Testis (tissue), 5 donors: ENCODE measurements around the gene GNMT. TPM values are rescaled to one million over a fixed set of nuclear protein-coding genes. Genes with fewer than 3 reads are reported as not detected.
A peak's percentile ranks its signal among the peaks of the same experiment; 100 is the strongest.

ENCODE experiments used
- DNase-seq: peaks from one replicate; pipeline ENCODE4 v3.0.0-alpha.2; 2019
- H3K27ac ChIP-seq, 2 donors: fragments of 200-600 bp; sonication (generic); one replicate each; pipeline ENCODE4 v1.5.1; 2019
- H3K27me3 ChIP-seq: fragments of 200-600 bp; sonication (generic); one replicate; pipeline ENCODE4 v1.5.1; 2019
- H3K36me3 ChIP-seq: fragments of 200-600 bp; sonication (generic); one replicate; pipeline ENCODE4 v1.5.1; 2017; ENCODE audit warnings: low read depth; ENCODE audit errors: missing control alignments
- H3K4me1 ChIP-seq: fragments of 200-600 bp; sonication (generic); one replicate; pipeline ENCODE4 v1.5.1; 2019
- H3K4me3 ChIP-seq, 2 donors: fragments of 200-600 bp; sonication (generic); one replicate each; pipeline ENCODE4 v1.5.1; 2017 to 2019
- H3K9me3 ChIP-seq: fragments of 200-600 bp; sonication (generic); one replicate; pipeline ENCODE4 v1.5.1; 2017
- CTCF ChIP-seq, 3 experiments: fragments of 450-650 bp in 2 of 3; fragments of 200-600 bp in 1 of 3; sonication (generic) in 1 of 3; IDR thresholded peaks; one replicate each; pipeline ENCODE4 v1.5.1; 2016 to 2019; ENCODE audit warnings: antibody characterized with exemption in 3 of 3, mild to moderate bottlenecking in 2 of 3, moderate library complexity in 1 of 3
- POLR2A ChIP-seq: fragments of 450-650 bp; IDR thresholded peaks from one replicate; pipeline ENCODE4 v1.6.1; 2017; ENCODE audit warnings: antibody characterized with exemption, mild to moderate bottlenecking, moderate library complexity
- WGBS, 2 donors: methylation state at CpG; one replicate each; pipeline ENCODE4 v1.1.5; 2018; 5-methylcytosine and 5-hydroxymethylcytosine counted together
- intact Hi-C: fragments of 100-400 bp; cut with DNase I; formaldehyde crosslinking; loops from one replicate; pipeline ENCODE4 v1.15.1; 2023; ENCODE audit warnings: low total_unique reads
- long read RNA-seq, 2 donors: transcript quantifications; one replicate each; lab custom pipeline, GENCODE V29; 2026
- polyA plus RNA-seq: library from polyadenylated mRNA; stranded (reverse); fragments of 350-450 nt; fragmentation: Illumina TruSeq; extraction: RNeasy Lipid Tissue Mini Kit (QIAGEN cat#74804); gene quantifications from one replicate; pipeline ENCODE4 v1.2.3, GENCODE V29; 2014; ENCODE audit warnings: low read depth, low replicate concordance; ENCODE audit not compliant: insufficient read depth
- total RNA-seq, 2 donors: library from RNA; depleted of rRNA; stranded (reverse); fragments of >200 nt; gene quantifications; one replicate each; pipeline ENCODE4 v1.2.3, GENCODE V29; 2016

Gene GNMT
- total RNA-seq (1 to 10 TPM in 1 of 2 donors, under 1 TPM in 1; 0.31 to 1.7 TPM), polyA plus RNA-seq (0.83 TPM)
- long read RNA-seq, donor 1: 0 reads
- long read RNA-seq, donor 2: 0 reads

- intact Hi-C loops: no loop called here
- WGBS, 2 donors: 2 to 3% methylated on average over 26 to 61 of the region's 62 CpGs
- Histone ChIP-seq H3K4me3 (peak within 1 kb of the TSS; percentile 29 to 52), H3K9me3 (no peaks in the 10 kb centered on the region), H3K27me3 (no peaks in the 10 kb centered on the region), H3K4me1 (peaks cover 15% of the 10 kb centered on the region), H3K36me3 (no peaks in the 10 kb centered on the region), H3K27ac (no peak within 1 kb of the TSS)
- peak; percentile 58 for DNase-seq
- TF ChIP-seq POLR2A (no peak), CTCF (IDR thresholded peaks at IDR 0.05) (no peak)
These were observed at the start of gene GNMT for GRCh38 chr6:42960243-42961019. TSS of gene GNMT (plus strand) at chr6:42960754. CDS start at chr6:42960768, 14 bp downstream.

- TF ChIP-seq CTCF (IDR thresholded peaks at IDR 0.05): no peak
- TF ChIP-seq POLR2A: no peak
- 10 to 18% methylated on average over 21 to 49 of the region's 49 CpGs for WGBS, 2 donors
- Histone ChIP-seq H3K27me3 (no peaks in the 10 kb centered on the region), H3K9me3 (no peaks in the 10 kb centered on the region), H3K4me3 (peak overlapping the region; percentile 39 to 60), H3K4me1 (peaks cover 15% of the 10 kb centered on the region), H3K36me3 (no peaks in the 10 kb centered on the region), H3K27ac (no peak overlapping the region)
- peak; percentile 34 for DNase-seq
- intact Hi-C loops: no loop called here
These were observed 49.2 kb upstream of the GNMT start for GRCh38 chr6:42911171-42912021.

GRCh38 chr6:42914546-42914945 lies 46.0 kb upstream of the GNMT start:
- intact Hi-C loops: no loop called here
- Histone ChIP-seq H3K27me3 (no peaks in the 10 kb centered on the region), H3K4me1 (peaks cover 5% of the 10 kb centered on the region), H3K9me3 (no peaks in the 10 kb centered on the region), H3K27ac (no peak overlapping the region), H3K4me3 (no peak overlapping the region), H3K36me3 (no peaks in the 10 kb centered on the region)
- no peak for DNase-seq
- WGBS, 2 donors: 77 to 91% methylated on average over 4 of the region's 4 CpGs
- TF ChIP-seq CTCF (IDR thresholded peaks at IDR 0.05) (no peak), POLR2A (no peak)

- intact Hi-C loops: no loop called here
- Histone ChIP-seq H3K4me1 (peaks cover 5% of the 10 kb centered on the region), H3K27ac (no peak within 1 kb of the TSS), H3K4me3 (no peak within 1 kb of the TSS), H3K27me3 (no peaks in the 10 kb centered on the region), H3K36me3 (no peaks in the 10 kb centered on the region), H3K9me3 (no peaks in the 10 kb centered on the region)
- no peak for DNase-seq
- WGBS, 2 donors: 65 to 88% methylated on average over 8 to 10 of the region's 10 CpGs
- no peak for TF ChIP-seq POLR2A
- no peak for TF ChIP-seq CTCF (IDR thresholded peaks at IDR 0.05)
These were observed 44.8 kb upstream of the GNMT start, which contains the start of gene PTCRA for GRCh38 chr6:42915732-42916131. TSS of gene PTCRA (plus strand) at chr6:42916053. CDS start at chr6:42916070, 17 bp downstream.
